ENCODE results near the gene BPIFA2.

DNA sequence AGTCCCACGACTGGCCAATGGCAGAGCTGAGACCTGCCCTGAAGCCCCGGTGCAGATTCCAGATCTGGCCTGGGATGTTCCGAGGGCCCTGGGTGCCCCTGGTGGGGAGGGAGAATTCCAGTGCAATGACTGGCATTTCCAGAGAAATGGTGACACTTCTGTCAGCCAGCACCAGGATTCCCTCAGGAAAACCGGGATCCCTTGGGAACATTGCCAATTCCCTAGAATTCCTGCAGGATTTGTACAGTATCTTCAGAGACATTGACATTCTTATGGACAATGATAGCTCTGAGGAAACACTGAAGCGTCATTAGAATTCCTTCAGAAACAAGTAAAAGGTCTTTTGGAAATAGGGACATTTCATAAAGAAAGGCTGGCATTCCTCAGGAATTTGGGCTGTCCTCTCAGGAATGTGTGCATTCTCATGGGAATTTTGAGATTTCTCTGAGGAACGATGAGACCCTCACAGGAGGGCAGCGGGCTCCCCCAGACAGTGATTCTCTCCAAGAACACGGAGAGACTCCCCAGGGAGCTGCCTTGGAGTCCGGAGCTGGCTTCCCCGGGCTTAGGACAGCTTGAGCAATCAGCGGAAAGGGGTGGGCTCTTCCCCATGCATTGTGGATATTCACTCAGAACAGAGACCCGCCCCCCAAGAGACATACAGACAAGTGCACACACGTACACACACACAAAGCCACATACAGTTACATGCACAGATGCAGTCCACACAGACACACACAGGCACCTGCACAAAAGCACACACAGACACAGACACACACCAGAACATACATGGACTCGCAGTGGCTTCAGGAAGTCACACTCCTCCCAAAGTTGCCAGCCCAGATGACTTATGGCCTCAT, 35.2 kb upstream of the BPIFA2 start:
- TF ChIP-seq EZH2 (optimal IDR thresholded peaks at IDR 0.05; ENCODE audit: low read depth, low read length) = no peak
- TF ChIP-seq, protein P1, sequence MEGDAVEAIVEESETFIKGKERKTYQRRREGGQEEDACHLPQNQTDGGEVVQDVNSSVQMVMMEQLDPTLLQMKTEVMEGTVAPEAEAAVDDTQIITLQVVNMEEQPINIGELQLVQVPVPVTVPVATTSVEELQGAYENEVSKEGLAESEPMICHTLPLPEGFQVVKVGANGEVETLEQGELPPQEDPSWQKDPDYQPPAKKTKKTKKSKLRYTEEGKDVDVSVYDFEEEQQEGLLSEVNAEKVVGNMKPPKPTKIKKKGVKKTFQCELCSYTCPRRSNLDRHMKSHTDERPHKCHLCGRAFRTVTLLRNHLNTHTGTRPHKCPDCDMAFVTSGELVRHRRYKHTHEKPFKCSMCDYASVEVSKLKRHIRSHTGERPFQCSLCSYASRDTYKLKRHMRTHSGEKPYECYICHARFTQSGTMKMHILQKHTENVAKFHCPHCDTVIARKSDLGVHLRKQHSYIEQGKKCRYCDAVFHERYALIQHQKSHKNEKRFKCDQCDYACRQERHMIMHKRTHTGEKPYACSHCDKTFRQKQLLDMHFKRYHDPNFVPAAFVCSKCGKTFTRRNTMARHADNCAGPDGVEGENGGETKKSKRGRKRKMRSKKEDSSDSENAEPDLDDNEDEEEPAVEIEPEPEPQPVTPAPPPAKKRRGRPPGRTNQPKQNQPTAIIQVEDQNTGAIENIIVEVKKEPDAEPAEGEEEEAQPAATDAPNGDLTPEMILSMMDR (IDR thresholded peaks at IDR 0.05; ENCODE audit: low read length) = no peak

Data from MM.1S (cell line).